Neural cell (in vitro differentiated cells): Measurements from ENCODE around the gene LRP2. TPM values are rescaled to one million over a fixed set of nuclear protein-coding genes. Genes with fewer than 3 reads are reported as not detected.

ENCODE experiments used
- H2AFZ ChIP-seq: fragments of 200-600, 300-800 bp; sonication (generic), shearing (Covaris generic); 2 replicates; pipeline ENCODE4 v1.6.0; 2014; ENCODE audit warnings: low read depth, mild to moderate bottlenecking, antibody characterized with exemption, low read length, moderate library complexity
- H3F3A ChIP-seq: fragments of 200-600 bp; shearing (Covaris generic); 2 replicates; pipeline ENCODE4 v1.6.1; 2016; ENCODE audit warnings: mild to moderate bottlenecking, moderate library complexity, mixed read lengths, antibody characterized with exemption, low read length; ENCODE audit not compliant: insufficient read depth, poor library complexity, severe bottlenecking
- H3K27ac ChIP-seq: fragments of 200-600, 300-800 bp; sonication (generic), shearing (Covaris generic); 2 replicates; pipeline ENCODE4 v1.5.1; 2014; ENCODE audit warnings: mild to moderate bottlenecking, low read length, moderate library complexity
- H3K27me3 ChIP-seq: fragments of 300-800, 200-600 bp; sonication (generic), shearing (Covaris generic); 2 replicates; pipeline ENCODE4 v1.6.0; 2014; ENCODE audit warnings: mild to moderate bottlenecking, low read depth, low read length, moderate library complexity; ENCODE audit not compliant: insufficient read depth
- H3K36me3 ChIP-seq: fragments of 300-800, 200-600 bp; sonication (generic), shearing (Covaris generic); 2 replicates; pipeline ENCODE4 v1.5.1; 2014; ENCODE audit warnings: mild to moderate bottlenecking, antibody characterized with exemption, low read length, moderate library complexity; ENCODE audit not compliant: insufficient read depth
- H3K4me2 ChIP-seq: fragments of 300-800, 200-600 bp; sonication (generic), shearing (Covaris generic); 2 replicates; pipeline ENCODE4 v1.6.0; 2014; ENCODE audit warnings: mild to moderate bottlenecking, low read length
- H3K4me3 ChIP-seq: fragments of 300-800, 200-600 bp; sonication (generic), shearing (Covaris generic); 2 replicates; pipeline ENCODE4 v1.5.1; 2014; ENCODE audit warnings: mild to moderate bottlenecking, low read length, moderate library complexity
- H3K79me2 ChIP-seq: fragments of 200-600 bp; shearing (Covaris generic); replicated peaks from 2 replicates; pipeline ENCODE4 v1.6.0; 2014; ENCODE audit warnings: mild to moderate bottlenecking, low read length, moderate library complexity; ENCODE audit not compliant: insufficient read depth
- H3K9ac ChIP-seq: fragments of 300-800, 200-600 bp; sonication (generic), shearing (Covaris generic); 2 replicates; pipeline ENCODE4 v1.6.1; 2016; ENCODE audit warnings: mild to moderate bottlenecking, low read length, mixed read lengths
- H3K9me2 ChIP-seq: fragments of 200-600 bp; shearing (Covaris generic); 2 replicates; pipeline ENCODE4 v1.6.1; 2016; ENCODE audit warnings: mild to moderate bottlenecking, low read length, mixed read lengths; ENCODE audit not compliant: insufficient read depth
- H3K9me3 ChIP-seq: fragments of 200-600, 300-800 bp; sonication (generic), shearing (Covaris generic); 2 replicates; pipeline ENCODE4 v1.6.1; 2016; ENCODE audit warnings: mild to moderate bottlenecking, mixed run types, low read length, moderate library complexity, mixed read lengths
- H4K20me1 ChIP-seq: fragments of 200-600 bp; shearing (Covaris generic); 2 replicates; pipeline ENCODE4 v1.6.1; 2016; ENCODE audit warnings: mild to moderate bottlenecking, mixed run types; ENCODE audit not compliant: insufficient read depth
- EP300 ChIP-seq: fragments of 450-650 bp; conservative IDR thresholded peaks from 2 replicates; pipeline ENCODE4 v1.6.1; 2014; ENCODE audit warnings: antibody characterized with exemption, mild to moderate bottlenecking, moderate library complexity; ENCODE audit not compliant: poor library complexity, severe bottlenecking
- EZH2 ChIP-seq: fragments of 200-600, 300-800 bp; shearing (Covaris generic), sonication (generic); IDR thresholded peaks from 2 replicates; pipeline ENCODE4 v1.6.1; 2014; ENCODE audit warnings: antibody characterized with exemption, low read length, borderline replicate concordance, mild to moderate bottlenecking; ENCODE audit not compliant: insufficient read depth, poor library complexity, severe bottlenecking
- MXI1 ChIP-seq: fragments of 450-650 bp; conservative IDR thresholded peaks from 2 replicates; pipeline ENCODE4 v1.6.1; 2014; ENCODE audit warnings: antibody characterized with exemption, mild to moderate bottlenecking; ENCODE audit not compliant: poor library complexity, severe bottlenecking
- POLR2AphosphoS5 ChIP-seq: IDR thresholded peaks from 2 replicates; pipeline ENCODE4 v1.6.1; 2012
- RAD21 ChIP-seq: fragments of 450-650 bp; conservative IDR thresholded peaks from 2 replicates; pipeline ENCODE4 v1.6.1; 2014; ENCODE audit warnings: antibody characterized with exemption, mild to moderate bottlenecking, moderate library complexity
- SMC3 ChIP-seq: fragments of 450-650 bp; conservative IDR thresholded peaks from 2 replicates; pipeline ENCODE4 v1.6.1; 2014; ENCODE audit warnings: antibody characterized with exemption, mild to moderate bottlenecking, moderate library complexity; ENCODE audit not compliant: poor library complexity
- TAF1 ChIP-seq: IDR thresholded peaks from 2 replicates; pipeline ENCODE4 v1.6.1; 2012; ENCODE audit warnings: low read depth
- polyA plus RNA-seq: library from polyadenylated mRNA; depleted of rRNA; stranded (reverse); fragments of >200 nt; gene quantifications from 2 replicates; pipeline ENCODE4 v1.2.3, GENCODE V29; 2014
- TF ChIP-seq, protein P1 (sequence below): fragments of 450-650 bp; IDR thresholded peaks from 2 replicates; pipeline ENCODE4 v1.5.1; 2014; ENCODE audit warnings: antibody characterized with exemption, mild to moderate bottlenecking, moderate library complexity; ENCODE audit not compliant: poor library complexity, severe bottlenecking
- TF ChIP-seq, protein P2 (sequence below): IDR thresholded peaks from 2 replicates; pipeline ENCODE4 v1.6.1; 2012; ENCODE audit warnings: borderline replicate concordance

The LRP2 gene
- polyA plus RNA-seq, 1 donor from 2014 or later, result 1.8 TPM

DNA sequence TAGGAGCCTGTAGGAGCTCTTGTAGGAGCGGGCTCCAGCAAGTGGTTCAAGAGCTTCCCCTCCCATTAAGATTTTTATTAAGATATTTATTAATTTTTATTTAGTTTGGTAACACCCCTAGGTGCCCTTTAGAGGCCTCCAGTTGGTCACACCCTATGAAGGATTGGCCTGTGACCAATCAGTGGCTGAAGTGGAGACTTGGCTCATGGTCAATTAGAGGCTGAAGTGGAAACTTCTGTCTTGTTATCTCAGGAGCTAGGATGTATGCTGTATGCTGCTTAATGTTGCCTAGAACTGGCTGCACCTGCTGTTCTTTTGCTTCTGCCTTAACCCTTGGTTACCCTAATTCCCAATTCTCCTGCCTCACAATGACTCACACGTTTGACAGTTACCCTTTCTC lies 244.3 kb downstream of the LRP2 start:
- TF ChIP-seq SMC3 (no peak), RAD21 (no peak)
- TF ChIP-seq, protein P1, sequence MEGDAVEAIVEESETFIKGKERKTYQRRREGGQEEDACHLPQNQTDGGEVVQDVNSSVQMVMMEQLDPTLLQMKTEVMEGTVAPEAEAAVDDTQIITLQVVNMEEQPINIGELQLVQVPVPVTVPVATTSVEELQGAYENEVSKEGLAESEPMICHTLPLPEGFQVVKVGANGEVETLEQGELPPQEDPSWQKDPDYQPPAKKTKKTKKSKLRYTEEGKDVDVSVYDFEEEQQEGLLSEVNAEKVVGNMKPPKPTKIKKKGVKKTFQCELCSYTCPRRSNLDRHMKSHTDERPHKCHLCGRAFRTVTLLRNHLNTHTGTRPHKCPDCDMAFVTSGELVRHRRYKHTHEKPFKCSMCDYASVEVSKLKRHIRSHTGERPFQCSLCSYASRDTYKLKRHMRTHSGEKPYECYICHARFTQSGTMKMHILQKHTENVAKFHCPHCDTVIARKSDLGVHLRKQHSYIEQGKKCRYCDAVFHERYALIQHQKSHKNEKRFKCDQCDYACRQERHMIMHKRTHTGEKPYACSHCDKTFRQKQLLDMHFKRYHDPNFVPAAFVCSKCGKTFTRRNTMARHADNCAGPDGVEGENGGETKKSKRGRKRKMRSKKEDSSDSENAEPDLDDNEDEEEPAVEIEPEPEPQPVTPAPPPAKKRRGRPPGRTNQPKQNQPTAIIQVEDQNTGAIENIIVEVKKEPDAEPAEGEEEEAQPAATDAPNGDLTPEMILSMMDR, result no peak
- TF ChIP-seq, protein P2, sequence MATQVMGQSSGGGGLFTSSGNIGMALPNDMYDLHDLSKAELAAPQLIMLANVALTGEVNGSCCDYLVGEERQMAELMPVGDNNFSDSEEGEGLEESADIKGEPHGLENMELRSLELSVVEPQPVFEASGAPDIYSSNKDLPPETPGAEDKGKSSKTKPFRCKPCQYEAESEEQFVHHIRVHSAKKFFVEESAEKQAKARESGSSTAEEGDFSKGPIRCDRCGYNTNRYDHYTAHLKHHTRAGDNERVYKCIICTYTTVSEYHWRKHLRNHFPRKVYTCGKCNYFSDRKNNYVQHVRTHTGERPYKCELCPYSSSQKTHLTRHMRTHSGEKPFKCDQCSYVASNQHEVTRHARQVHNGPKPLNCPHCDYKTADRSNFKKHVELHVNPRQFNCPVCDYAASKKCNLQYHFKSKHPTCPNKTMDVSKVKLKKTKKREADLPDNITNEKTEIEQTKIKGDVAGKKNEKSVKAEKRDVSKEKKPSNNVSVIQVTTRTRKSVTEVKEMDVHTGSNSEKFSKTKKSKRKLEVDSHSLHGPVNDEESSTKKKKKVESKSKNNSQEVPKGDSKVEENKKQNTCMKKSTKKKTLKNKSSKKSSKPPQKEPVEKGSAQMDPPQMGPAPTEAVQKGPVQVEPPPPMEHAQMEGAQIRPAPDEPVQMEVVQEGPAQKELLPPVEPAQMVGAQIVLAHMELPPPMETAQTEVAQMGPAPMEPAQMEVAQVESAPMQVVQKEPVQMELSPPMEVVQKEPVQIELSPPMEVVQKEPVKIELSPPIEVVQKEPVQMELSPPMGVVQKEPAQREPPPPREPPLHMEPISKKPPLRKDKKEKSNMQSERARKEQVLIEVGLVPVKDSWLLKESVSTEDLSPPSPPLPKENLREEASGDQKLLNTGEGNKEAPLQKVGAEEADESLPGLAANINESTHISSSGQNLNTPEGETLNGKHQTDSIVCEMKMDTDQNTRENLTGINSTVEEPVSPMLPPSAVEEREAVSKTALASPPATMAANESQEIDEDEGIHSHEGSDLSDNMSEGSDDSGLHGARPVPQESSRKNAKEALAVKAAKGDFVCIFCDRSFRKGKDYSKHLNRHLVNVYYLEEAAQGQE, result no peak
- Histone ChIP-seq H4K20me1 (no peaks in the 10 kb centered on the region), H2AFZ (no peak overlapping the region), H3K27ac (no peak overlapping the region), H3K9ac (no peak overlapping the region), H3K27me3 (no peaks in the 10 kb centered on the region), H3K4me2 (no peak overlapping the region), H3F3A (no peaks in the 10 kb centered on the region), H3K9me3 (no peaks in the 10 kb centered on the region), H3K9me2 (no peaks in the 10 kb centered on the region), H3K4me3 (no peak overlapping the region), H3K79me2 (no peaks in the 10 kb centered on the region), H3K36me3 (no peaks in the 10 kb centered on the region)

DNA sequence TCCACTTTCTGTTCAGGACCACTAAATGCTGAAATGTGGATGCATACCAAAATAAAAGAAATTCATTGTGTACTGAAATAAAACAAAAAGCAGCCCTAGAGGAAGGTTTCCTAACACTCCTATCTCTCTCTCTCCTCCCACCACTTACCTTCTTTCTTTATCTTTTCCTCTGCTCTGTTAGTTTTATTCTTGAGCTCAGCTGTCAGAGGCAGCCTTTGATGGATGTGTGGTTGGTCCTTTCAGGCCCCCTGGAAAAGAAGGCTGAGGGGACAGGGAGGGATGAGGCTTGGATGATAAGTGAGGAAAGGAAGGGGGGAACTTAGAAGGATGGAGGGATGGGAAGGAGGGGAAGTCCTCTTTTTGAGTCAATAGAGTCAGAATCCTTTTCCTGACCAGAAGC lies 245.3 kb downstream of the LRP2 start:
- Histone ChIP-seq H3K9me2 (no peaks in the 10 kb centered on the region), H3K36me3 (no peaks in the 10 kb centered on the region), H2AFZ (no peak overlapping the region), H3F3A (no peaks in the 10 kb centered on the region), H3K79me2 (no peaks in the 10 kb centered on the region), H3K4me2 (no peak overlapping the region), H3K9ac (no peak overlapping the region), H3K27me3 (no peaks in the 10 kb centered on the region), H3K9me3 (no peaks in the 10 kb centered on the region), H4K20me1 (no peaks in the 10 kb centered on the region), H3K4me3 (no peak overlapping the region), H3K27ac (no peak overlapping the region)
- no peak for TF ChIP-seq SMC3

DNA sequence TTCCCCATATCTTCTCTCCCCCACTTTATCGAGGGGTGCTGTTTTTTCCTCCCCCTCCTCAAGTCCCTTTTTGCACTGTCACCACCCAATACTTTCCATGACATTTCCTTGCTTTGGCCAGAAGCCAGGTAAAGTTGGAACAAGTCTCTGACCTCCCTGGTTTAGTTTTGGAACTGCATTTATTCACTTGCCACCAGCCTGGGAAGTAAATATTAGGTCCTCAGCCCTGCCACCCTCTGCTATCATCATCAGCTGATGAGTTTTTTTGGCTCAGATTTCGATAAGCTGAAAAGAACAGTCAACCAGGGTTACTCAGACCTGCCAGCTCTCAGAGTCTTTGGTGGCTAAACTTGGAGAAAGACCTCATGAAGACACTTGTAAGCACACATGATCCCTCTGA lies 246.0 kb downstream of the LRP2 start:
- TF ChIP-seq EZH2 (no peak), EP300 (no peak), TAF1 (no peak), POLR2AphosphoS5 (no peak), RAD21 (no peak), SMC3 (no peak), MXI1 (no peak)
- TF ChIP-seq, protein P1, result no peak
- TF ChIP-seq, protein P2, result no peak
- H3K36me3 ChIP-seq, result no peaks in the 10 kb centered on the region
- no peaks in the 10 kb centered on the region for H4K20me1 ChIP-seq
- H3F3A ChIP-seq, result no peaks in the 10 kb centered on the region
- no peaks in the 10 kb centered on the region for H3K79me2 ChIP-seq
- H3K4me2 ChIP-seq, result no peak overlapping the region
- H3K27me3 ChIP-seq, result no peaks in the 10 kb centered on the region
- no peak overlapping the region for H3K9ac ChIP-seq
- H3K4me3 ChIP-seq, result no peak overlapping the region
- H2AFZ ChIP-seq, result no peak overlapping the region
- no peaks in the 10 kb centered on the region for H3K9me2 ChIP-seq
- no peaks in the 10 kb centered on the region for H3K9me3 ChIP-seq
- no peak overlapping the region for H3K27ac ChIP-seq
